ENCODE results near the gene SFRP5. TPM values are rescaled to one million over a fixed set of nuclear protein-coding genes. Genes with fewer than 3 reads are reported as not detected.
A peak's percentile ranks its signal among the peaks of the same experiment; 100 is the strongest.

The SFRP5 gene
- total and polyA plus RNA-seq, 7 donors: 0.46 to 24.6 (median 9.9) TPM

- Histone ChIP-seq H3K9me3 (no peaks in the 10 kb centered on the region), H3K36me3 (peaks cover 3 to 82% (median 28%) of the 10 kb centered on the region in 4 donors), H3K27ac (no peak overlapping the region), H3K4me1 (peaks cover 0 to under 1% (median 0%) of the 10 kb centered on the region in 4 donors), H3K4me3 (no peak overlapping the region), H3K27me3 (no peaks in the 10 kb centered on the region)
- peak; percentile 55 for DNase-seq
- 96% methylated on average over 15 of the region's 15 CpGs for whole genome bisulfite sequencing, 2 donors
- intact Hi-C loops (cut with DNase I): no loop called here
- TF ChIP-seq POLR2AphosphoS5 (IDR thresholded peaks at IDR 0.05): no peak
- TF ChIP-seq POLR2A (IDR thresholded peaks at IDR 0.05): no peak
- TF ChIP-seq EP300 (IDR thresholded peaks at IDR 0.05): no peak
- no peak for TF ChIP-seq CTCF (IDR thresholded peaks at IDR 0.05)
These were observed 27.3 kb downstream of the SFRP5 start for GRCh38 chr10:97744405-97745035.

DNA sequence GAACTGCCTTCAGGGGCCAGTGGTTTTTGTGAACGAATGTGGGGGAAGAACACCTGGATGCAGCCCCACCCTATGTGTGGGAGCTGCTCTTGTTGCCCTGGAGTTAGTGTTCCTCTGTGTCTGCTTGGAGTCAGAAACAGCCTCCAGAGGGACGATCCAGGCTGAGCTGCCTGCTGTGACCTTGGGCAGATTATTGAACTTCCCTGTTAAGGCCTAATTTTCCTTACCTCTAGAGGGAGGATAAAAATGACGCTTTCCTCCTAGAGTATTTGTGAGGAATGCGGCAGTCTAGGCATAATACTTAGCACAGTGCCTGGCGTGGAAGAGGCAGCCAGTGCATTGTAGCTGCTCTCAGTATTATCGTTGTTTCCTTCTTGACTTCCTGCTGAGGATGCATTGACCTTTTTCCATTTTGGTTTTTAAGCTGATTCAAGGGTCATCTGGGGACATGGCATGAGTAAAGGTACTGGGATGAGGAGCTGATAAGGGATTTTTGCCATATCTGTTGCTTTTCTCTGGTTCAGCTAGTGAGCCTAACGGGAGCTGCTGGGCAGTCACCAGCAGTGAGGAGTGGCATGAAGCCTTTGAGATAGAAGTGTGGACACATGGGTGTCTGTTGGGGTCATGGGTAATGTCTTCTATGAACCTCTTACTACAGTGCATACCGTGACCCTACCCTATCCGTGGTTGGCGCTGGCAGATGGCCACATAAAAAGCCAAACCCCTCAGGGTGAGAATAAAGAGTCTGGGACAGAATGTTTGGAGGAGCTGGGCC is 28.4 kb downstream of the SFRP5 start:
- DNase-seq: no peak
- Histone ChIP-seq H3K4me3 (no peak overlapping the region), H3K27ac (no peak overlapping the region), H3K9me3 (no peaks in the 10 kb centered on the region), H3K27me3 (no peaks in the 10 kb centered on the region), H3K36me3 (peaks cover 0 to 82% (median 25%) of the 10 kb centered on the region in 4 donors), H3K4me1 (peaks cover 0 to 12% (median 4%) of the 10 kb centered on the region in 4 donors)
- no peak for TF ChIP-seq CTCF (IDR thresholded peaks at IDR 0.05)
- TF ChIP-seq POLR2A (IDR thresholded peaks at IDR 0.05): no peak
- TF ChIP-seq POLR2AphosphoS5 (IDR thresholded peaks at IDR 0.05): no peak
- no peak for TF ChIP-seq EP300 (IDR thresholded peaks at IDR 0.05)
- WGBS, 2 donors: 86 to 89% methylated on average over 10 of the region's 10 CpGs
- intact Hi-C loops (cut with DNase I): no loop called here

DNA sequence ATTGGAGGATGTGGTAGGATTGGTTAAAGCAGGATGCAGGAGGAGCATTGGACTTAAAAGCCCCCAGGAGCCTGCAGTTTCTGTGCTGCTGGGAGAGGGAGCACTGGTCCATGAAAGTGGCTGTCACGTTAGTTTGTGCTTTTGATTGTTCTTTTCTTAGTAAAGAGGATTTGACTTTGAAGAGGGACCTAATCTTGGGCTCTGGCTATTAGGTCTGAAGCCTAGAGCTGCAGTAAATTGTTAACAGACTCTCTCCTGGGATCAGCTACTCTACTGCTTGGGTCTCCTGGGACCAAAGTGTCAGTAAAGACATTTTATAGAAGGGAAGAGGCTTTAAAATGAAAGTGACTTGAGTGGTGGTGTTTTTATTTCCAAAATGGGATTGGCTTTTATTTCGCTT is 31.2 kb downstream of the SFRP5 start:
- WGBS, 2 donors: 79 to 90% methylated on average over 2 of the region's 2 CpGs

DNA sequence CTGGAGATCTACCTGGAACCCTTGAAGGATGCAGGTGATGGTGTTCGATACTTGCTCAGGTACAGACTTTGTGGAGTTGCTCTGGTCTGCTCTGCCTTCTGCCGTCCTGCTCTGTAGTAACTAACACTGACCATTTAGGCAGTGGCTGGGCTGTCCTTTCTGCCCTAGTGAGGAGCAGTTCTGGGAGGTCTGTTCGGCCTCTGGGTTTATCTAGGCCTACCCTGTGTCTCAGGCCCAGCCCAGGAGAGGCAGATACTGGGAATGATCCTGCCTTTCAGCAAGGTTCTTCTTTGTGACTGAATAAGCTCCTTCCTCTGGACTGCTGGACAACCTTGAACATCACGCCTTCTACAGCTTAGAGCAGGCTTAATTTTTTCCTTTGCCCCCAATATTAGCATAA is 33.2 kb downstream of the SFRP5 start:
- Histone ChIP-seq H3K4me3 (no peak overlapping the region), H3K27me3 (no peaks in the 10 kb centered on the region), H3K9me3 (no peaks in the 10 kb centered on the region), H3K27ac (no peak overlapping the region), H3K4me1 (peaks cover 0 to 23% (median 16%) of the 10 kb centered on the region in 4 donors), H3K36me3 (peaks cover 0 to 38% (median 2%) of the 10 kb centered on the region in 4 donors)
- peak; percentile 55 for DNase-seq
- 95 to 97% methylated on average over 4 of the region's 4 CpGs for WGBS, 2 donors
- intact Hi-C loops (cut with DNase I): no loop called here
- no peak for TF ChIP-seq POLR2AphosphoS5 (IDR thresholded peaks at IDR 0.05)
- TF ChIP-seq EP300 (IDR thresholded peaks at IDR 0.05): no peak
- TF ChIP-seq POLR2A (IDR thresholded peaks at IDR 0.05): no peak
- no peak for TF ChIP-seq CTCF (IDR thresholded peaks at IDR 0.05)

More for the DNA sequence above, 31.2 kb downstream of the SFRP5 start:
- H3K36me3 ChIP-seq: peaks cover 0 to 55% (median 13%) of the 10 kb centered on the region in 4 donors
- no peak overlapping the region for H3K4me3 ChIP-seq
- H3K9me3 ChIP-seq: no peaks in the 10 kb centered on the region
- no peak overlapping the region for H3K27ac ChIP-seq
- no peak for TF ChIP-seq CTCF (IDR thresholded peaks at IDR 0.05)
- TF ChIP-seq POLR2A (IDR thresholded peaks at IDR 0.05): no peak
- no peak for TF ChIP-seq POLR2AphosphoS5 (IDR thresholded peaks at IDR 0.05)
- TF ChIP-seq EP300 (IDR thresholded peaks at IDR 0.05): no peak
- intact Hi-C loops (cut with DNase I): no loop called here
- H3K4me1 ChIP-seq: peaks cover 0 to 23% (median 16%) of the 10 kb centered on the region in 4 donors
- no peak for DNase-seq
- H3K27me3 ChIP-seq: no peaks in the 10 kb centered on the region

All from sigmoid colon (tissue), 7 donors.